Activated CD8-positive, alpha-beta T cell treated with anti-CD3 and anti-CD28 coated beads, Interleukin-2, amount 10 ng/mL, durations not matched to agents 7 days and 5 days (primary cell): ENCODE results near the gene PECR. TPM values are rescaled to one million over a fixed set of nuclear protein-coding genes. Genes with fewer than 3 reads are reported as not detected.
"Not testable (repeated sequence)": the region's sequence is repeated elsewhere in the genome, so short reads cannot be mapped to it uniquely, and the experiment has no call there.

Experiments
- ATAC-seq: fragments of 150-1000 bp; cut with Tn5 transposase; one replicate; pipeline ENCODE4 v1.10.0; 2021; ENCODE audit warnings: moderate library complexity
- CTCF ChIA-PET: fragments of 350-600 bp; sonication (Branson Sonifier 250); formaldehyde crosslinking; loops from one replicate; lab custom pipeline; 2021; ENCODE audit warnings: antibody characterized with exemption; lab: Charles Lee
- POLR2A ChIA-PET: fragments of 350-600 bp; sonication (Branson Sonifier 250); formaldehyde crosslinking; loops from one replicate; lab custom pipeline; 2021; ENCODE audit warnings: antibody characterized with exemption; lab: Charles Lee
- DNase-seq: peaks from one replicate; pipeline ENCODE4 v3.0.0-alpha.2; 2020
- H3K27ac Mint-ChIP-seq: one replicate; pipeline ENCODE4 v1.8.0; 2021; ENCODE audit warnings: mild to moderate bottlenecking, mixed read lengths
- H3K27me3 Mint-ChIP-seq: one replicate; pipeline ENCODE4 v1.8.0; 2021; ENCODE audit warnings: low read depth, mixed read lengths
- H3K36me3 Mint-ChIP-seq: one replicate; pipeline ENCODE4 v1.8.0; 2021; ENCODE audit warnings: low read depth, mixed read lengths
- H3K4me1 Mint-ChIP-seq: one replicate; pipeline ENCODE4 v1.8.0; 2021; ENCODE audit warnings: low read depth, mixed read lengths
- H3K4me3 Mint-ChIP-seq: one replicate; pipeline ENCODE4 v1.8.0; 2021; ENCODE audit warnings: mild to moderate bottlenecking, mixed read lengths
- H3K9me3 Mint-ChIP-seq: one replicate; pipeline ENCODE4 v1.8.0; 2022; ENCODE audit warnings: mixed read lengths; ENCODE audit not compliant: insufficient read depth
- total RNA-seq, 2 experiments: library from RNA; stranded (reverse); gene quantifications; one replicate each; pipeline ENCODE4 v1.2.3, GENCODE V29; 2021

The PECR gene
- total RNA-seq, 2 experiments from 2014 or later, result 29.0 to 30.3 TPM

GRCh38 chr2:216082805-216083204, 1.2 kb upstream of the PECR start:
- H3K9me3 Mint-ChIP-seq, result no peaks in the 10 kb centered on the region
- ATAC-seq (no peak), DNase-seq (no peak)
- peaks cover 9% of the 10 kb centered on the region for H3K36me3 Mint-ChIP-seq
- peak overlapping the region; percentile 83 for H3K27ac Mint-ChIP-seq
- no peaks in the 10 kb centered on the region for H3K27me3 Mint-ChIP-seq
- peak overlapping the region; percentile 92 for H3K4me3 Mint-ChIP-seq
- ChIA-PET CTCF (interaction anchor here (0.6 to 6.6 kb wide), 7 partner anchors 9 to 71 kb away, joined by 3 to 76 read pairs (median 8); partner anchors contain the start of gene XRCC5), POLR2A (interaction anchor here (1.2 kb wide), 1 partner anchor 30 kb away, joined by 3 read pairs; no protein-coding TSS in a partner anchor)
- peaks cover 54% of the 10 kb centered on the region for H3K4me1 Mint-ChIP-seq

GRCh38 chr2:216082117-216082711, 605 bp upstream of the PECR start:
- ATAC-seq, result peak; percentile 22
- Mint-ChIP-seq H3K9me3 (no peaks in the 10 kb centered on the region), H3K4me1 (peaks cover 54% of the 10 kb centered on the region), H3K36me3 (peaks cover 9% of the 10 kb centered on the region), H3K27ac (peak overlapping the region; percentile 83), H3K27me3 (no peaks in the 10 kb centered on the region), H3K4me3 (peak overlapping the region; percentile 92)
- CTCF ChIA-PET, result interaction anchor here (1.1 to 6.6 kb wide), 8 partner anchors 9 to 50 kb away, joined by 3 to 76 read pairs (median 10); partner anchors contain the start of gene XRCC5
- POLR2A ChIA-PET, result interaction anchor here (0.8 to 2.2 kb wide), 4 partner anchors 9 to 27 kb away, joined by 3 to 13 read pairs (median 4); partner anchors contain the start of gene XRCC5
- DNase-seq, result no peak

DNA sequence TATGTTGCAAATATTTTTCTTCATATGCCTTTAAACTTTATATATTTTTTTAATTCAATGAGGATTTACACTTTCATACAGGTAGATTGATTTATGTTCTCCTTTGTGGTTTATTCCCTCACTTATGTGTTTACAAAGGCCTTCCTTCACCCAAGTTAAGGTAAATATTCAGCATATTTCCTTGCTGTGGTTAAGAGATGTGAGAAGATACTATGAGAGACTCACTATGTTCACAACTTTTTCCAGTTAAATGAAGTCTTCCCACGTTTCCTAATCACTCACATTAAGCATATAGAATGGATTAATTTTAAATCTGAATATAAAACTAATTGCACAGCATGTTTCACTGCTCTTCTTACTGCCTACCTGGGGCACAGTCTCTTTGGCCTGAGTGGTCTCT, 597 bp downstream of the PECR start:
- H3K9me3 Mint-ChIP-seq, result no peaks in the 10 kb centered on the region
- ATAC-seq, result no peak
- H3K27me3 Mint-ChIP-seq, result no peaks in the 10 kb centered on the region
- DNase-seq, result no peak
- H3K4me3 Mint-ChIP-seq, result peak overlapping the region; percentile 92
- peaks cover 52% of the 10 kb centered on the region for H3K4me1 Mint-ChIP-seq
- peak overlapping the region; percentile 83 for H3K27ac Mint-ChIP-seq
- CTCF ChIA-PET, result interaction anchor here (0.7 to 6.6 kb wide), 9 partner anchors 10 to 61 kb away, joined by 3 to 76 read pairs (median 6); partner anchors contain the start of gene XRCC5
- H3K36me3 Mint-ChIP-seq, result peaks cover 11% of the 10 kb centered on the region
- POLR2A ChIA-PET, result interaction anchor here (1.0 to 2.2 kb wide), 3 partner anchors 11 to 33 kb away, joined by 3 to 13 read pairs (median 5); partner anchors contain the start of gene XRCC5

- not testable (repeated sequence) for H3K9me3 Mint-ChIP-seq, H3K27me3 Mint-ChIP-seq, H3K27ac Mint-ChIP-seq, DNase-seq, H3K4me3 Mint-ChIP-seq, ATAC-seq
- Mint-ChIP-seq H3K36me3 (peaks cover 18% of the 10 kb centered on the region), H3K4me1 (peaks cover 51% of the 10 kb centered on the region)
- ChIA-PET CTCF (interaction anchor here (1.9 to 6.6 kb wide), 3 partner anchors 14 to 29 kb away, joined by 6 to 76 read pairs (median 35); partner anchors contain the start of gene XRCC5), POLR2A (interaction anchor here (2.2 kb wide), 1 partner anchor 29 kb away, joined by 13 read pairs; the partner anchor contains the start of gene XRCC5)
Observed at GRCh38 chr2:216080048-216080447, 1.6 kb downstream of the PECR start.

DNA sequence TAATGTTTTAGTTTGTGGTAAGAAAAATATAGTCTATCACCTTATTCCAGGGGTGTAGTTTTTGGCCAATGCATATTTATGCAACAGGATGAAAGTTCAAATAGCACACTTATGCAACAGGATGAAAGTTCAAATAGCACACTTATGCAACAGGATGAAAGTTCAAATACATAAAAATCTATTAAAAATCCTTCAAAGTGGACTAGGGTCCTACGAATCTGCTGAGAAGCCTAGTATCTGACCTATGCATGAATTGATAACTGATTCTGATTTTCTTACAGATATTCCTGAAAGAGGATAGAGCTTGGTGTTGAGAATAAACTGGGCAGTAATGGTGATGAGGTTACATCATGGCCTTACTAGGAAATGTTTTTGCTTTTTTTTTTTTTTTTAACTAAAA, 2.8 kb downstream of the PECR start:
- H3K4me1 Mint-ChIP-seq, result peaks cover 51% of the 10 kb centered on the region
- no peak for DNase-seq
- no peak overlapping the region for H3K4me3 Mint-ChIP-seq
- H3K27me3 Mint-ChIP-seq, result no peaks in the 10 kb centered on the region
- no peak for ATAC-seq
- peaks cover 29% of the 10 kb centered on the region for H3K36me3 Mint-ChIP-seq
- H3K27ac Mint-ChIP-seq, result no peak overlapping the region
- ChIA-PET CTCF (no interaction called here), POLR2A (no interaction called here)
- no peaks in the 10 kb centered on the region for H3K9me3 Mint-ChIP-seq

GRCh38 chr2:216075510-216076485, 5.8 kb downstream of the PECR start:
- no peaks in the 10 kb centered on the region for H3K9me3 Mint-ChIP-seq
- no peaks in the 10 kb centered on the region for H3K27me3 Mint-ChIP-seq
- H3K36me3 Mint-ChIP-seq, result peaks cover 29% of the 10 kb centered on the region
- ChIA-PET CTCF (interaction anchor here (1.1 to 2.1 kb wide), 2 partner anchors 34 to 42 kb away, joined by 4 to 7 read pairs; no protein-coding TSS in a partner anchor), POLR2A (interaction anchor here (1.0 kb wide), 2 partner anchors 17 to 18 kb away, joined by 3 read pairs; no protein-coding TSS in a partner anchor)
- no peak overlapping the region for H3K27ac Mint-ChIP-seq
- H3K4me3 Mint-ChIP-seq, result no peak overlapping the region
- no peak for DNase-seq
- ATAC-seq, result no peak
- H3K4me1 Mint-ChIP-seq, result peaks cover 28% of the 10 kb centered on the region

GRCh38 chr2:216074794-216075193, 6.8 kb downstream of the PECR start:
- Mint-ChIP-seq H3K36me3 (peaks cover 29% of the 10 kb centered on the region), H3K4me3 (no peak overlapping the region), H3K27ac (no peak overlapping the region), H3K4me1 (peaks cover 23% of the 10 kb centered on the region), H3K9me3 (no peaks in the 10 kb centered on the region), H3K27me3 (no peaks in the 10 kb centered on the region)
- ChIA-PET POLR2A (interaction anchor here (1.0 kb wide), 1 partner anchor 16 kb away, joined by 3 read pairs; no protein-coding TSS in a partner anchor), CTCF (interaction anchor here (2.1 kb wide), 1 partner anchor 35 kb away, joined by 7 read pairs; no protein-coding TSS in a partner anchor)
- ATAC-seq, result no peak
- DNase-seq, result no peak

DNA sequence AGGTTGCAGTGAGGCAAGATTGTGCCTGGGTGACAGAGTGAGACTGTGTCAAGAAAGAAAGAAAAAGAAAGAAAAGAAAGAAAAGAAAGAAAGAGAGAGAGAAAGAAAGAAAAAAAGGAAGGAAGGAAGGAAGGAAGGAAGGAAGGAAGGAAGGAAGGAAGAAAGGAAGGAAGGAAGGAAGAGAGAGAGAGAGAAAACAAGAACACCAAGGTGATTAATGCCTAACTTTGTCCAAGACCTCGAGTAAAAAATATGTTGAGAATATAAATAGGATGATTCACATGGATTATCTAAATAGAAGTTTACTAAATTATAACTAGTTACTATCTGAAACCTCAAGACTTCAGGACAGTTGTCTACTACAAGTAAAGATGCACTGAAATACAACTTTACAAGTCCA, 7.2 kb downstream of the PECR start:
- POLR2A ChIA-PET, result no interaction called here

GRCh38 chr2:216073773-216074172, 7.8 kb downstream of the PECR start:
- no peak overlapping the region for H3K4me3 Mint-ChIP-seq
- no peaks in the 10 kb centered on the region for H3K27me3 Mint-ChIP-seq
- DNase-seq (no peak), ATAC-seq (no peak)
- H3K4me1 Mint-ChIP-seq, result peaks cover 22% of the 10 kb centered on the region
- no peaks in the 10 kb centered on the region for H3K9me3 Mint-ChIP-seq
- H3K27ac Mint-ChIP-seq, result no peak overlapping the region
- peaks cover 32% of the 10 kb centered on the region for H3K36me3 Mint-ChIP-seq
- CTCF ChIA-PET, result no interaction called here
- POLR2A ChIA-PET, result no interaction called here

More for the DNA sequence above, 7.2 kb downstream of the PECR start:
- Mint-ChIP-seq H3K27ac (no peak overlapping the region), H3K27me3 (no peaks in the 10 kb centered on the region), H3K9me3 (no peaks in the 10 kb centered on the region), H3K4me3 (no peak overlapping the region), H3K4me1 (peaks cover 23% of the 10 kb centered on the region), H3K36me3 (peaks cover 29% of the 10 kb centered on the region)
- DNase-seq (no peak), ATAC-seq (no peak)
- CTCF ChIA-PET, result no interaction called here

DNA sequence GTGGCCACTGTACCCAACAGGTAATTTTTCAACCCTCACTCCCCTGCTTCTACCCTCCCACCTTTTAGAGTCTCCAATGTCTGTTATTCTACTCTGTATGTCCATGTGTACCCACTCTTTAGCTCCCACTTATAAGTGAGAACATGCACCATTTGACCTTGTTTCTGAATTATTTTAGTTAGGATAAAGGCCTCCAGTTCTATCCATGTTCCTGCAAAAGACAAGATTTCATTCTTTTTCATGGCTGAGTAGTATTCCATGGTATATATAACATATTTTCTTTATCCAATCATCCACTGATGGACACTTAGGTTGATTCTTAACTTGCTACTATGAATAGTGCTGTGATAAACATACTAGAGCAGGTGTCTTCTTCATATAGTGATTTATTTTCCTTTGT, 9.1 kb downstream of the PECR start:
- no peak overlapping the region for H3K27ac Mint-ChIP-seq
- DNase-seq (no peak), ATAC-seq (no peak)
- no peak overlapping the region for H3K4me3 Mint-ChIP-seq
- ChIA-PET POLR2A (no interaction called here), CTCF (interaction anchor here (1.0 kb wide), 1 partner anchor 51 kb away, joined by 3 read pairs; no protein-coding TSS in a partner anchor)
- H3K4me1 Mint-ChIP-seq, result peaks cover 22% of the 10 kb centered on the region
- H3K9me3 Mint-ChIP-seq, result no peaks in the 10 kb centered on the region
- peaks cover 28% of the 10 kb centered on the region for H3K36me3 Mint-ChIP-seq
- H3K27me3 Mint-ChIP-seq, result no peaks in the 10 kb centered on the region
